HUES6 (cell line): ENCODE measurements around the gene HTT.
"Not testable (repeated sequence)": the region's sequence is repeated elsewhere in the genome, so short reads cannot be mapped to it uniquely, and the experiment has no call there.

Experiments
- H3K27ac ChIP-seq: 2 replicates; pipeline ENCODE4 v1.7.0; 2013; ENCODE audit warnings: low read depth, mild to moderate bottlenecking, low read length, inconsistent platforms
- H3K27me3 ChIP-seq: 2 replicates; pipeline ENCODE4 v1.6.1; 2013; ENCODE audit warnings: low read length; ENCODE audit not compliant: control insufficient read depth, insufficient read depth
- H3K36me3 ChIP-seq: 2 replicates; pipeline ENCODE4 v1.6.1; 2013; ENCODE audit warnings: low read length; ENCODE audit not compliant: control insufficient read depth, insufficient read depth
- H3K4me1 ChIP-seq: 2 replicates; pipeline ENCODE4 v1.6.1; 2013; ENCODE audit warnings: low read length; ENCODE audit not compliant: control insufficient read depth, insufficient read depth
- H3K4me3 ChIP-seq: 2 replicates; pipeline ENCODE4 v1.5.1; 2013; ENCODE audit warnings: low read depth, low read length
- H3K9ac ChIP-seq: one replicate; pipeline ENCODE4 v1.6.1; 2013; ENCODE audit warnings: mild to moderate bottlenecking, low read length
- H3K9me3 ChIP-seq: 2 replicates; pipeline ENCODE4 v1.6.1; 2013; ENCODE audit warnings: low read depth, low read length; ENCODE audit not compliant: control insufficient read depth, insufficient read depth

Gene HTT

GRCh38 chr4:3047464-3048286 is 26.8 kb upstream of the HTT start:
- Histone ChIP-seq H3K27me3 (peaks cover 4% of the 10 kb centered on the region; the same call in 1 of the 2 replicates), H3K36me3 (no peaks in the 10 kb centered on the region), H3K4me1 (peaks cover 5% of the 10 kb centered on the region; the same call in 1 of the 2 replicates), H3K27ac (no peak overlapping the region), H3K9me3 (peaks cover 4% of the 10 kb centered on the region; the same call in 1 of the 2 replicates), H3K9ac (no peak overlapping the region), H3K4me3 (no peak overlapping the region)

- H3K36me3 ChIP-seq, H3K27me3 ChIP-seq, H3K4me3 ChIP-seq, H3K4me1 ChIP-seq, H3K27ac ChIP-seq, H3K9ac ChIP-seq: not testable (repeated sequence)
- H3K9me3 ChIP-seq: peaks cover 38% of the 10 kb centered on the region
Measured at GRCh38 chr4:3051141-3051897, 23.2 kb upstream of the HTT start.

- no peaks in the 10 kb centered on the region for H3K27me3 ChIP-seq
- H3K9me3 ChIP-seq: peaks cover 39% of the 10 kb centered on the region
- no peaks in the 10 kb centered on the region for H3K36me3 ChIP-seq
- no peak overlapping the region for H3K27ac ChIP-seq
- no peak overlapping the region for H3K9ac ChIP-seq
- H3K4me3 ChIP-seq: no peak overlapping the region
- H3K4me1 ChIP-seq: 0 out of 2 replicates have a peak, but pooled peaks cover 4% of the 10 kb centered on the region
Measured at GRCh38 chr4:3054169-3054759, 20.2 kb upstream of the HTT start.

- Histone ChIP-seq H3K9me3 (peaks cover 18% of the 10 kb centered on the region), H3K4me3 (no peak overlapping the region), H3K9ac (no peak overlapping the region), H3K27ac (no peak overlapping the region), H3K36me3 (no peaks in the 10 kb centered on the region), H3K4me1 (no peaks in the 10 kb centered on the region), H3K27me3 (no peaks in the 10 kb centered on the region)
Measured at GRCh38 chr4:3059943-3060342, 14.5 kb upstream of the HTT start.

- H3K27me3 ChIP-seq: no peaks in the 10 kb centered on the region
- H3K36me3 ChIP-seq: no peaks in the 10 kb centered on the region
- H3K9me3 ChIP-seq: peaks cover 8% of the 10 kb centered on the region
- H3K4me3 ChIP-seq: no peak overlapping the region
- H3K9ac ChIP-seq: no peak overlapping the region
- H3K4me1 ChIP-seq: no peaks in the 10 kb centered on the region
- no peak overlapping the region for H3K27ac ChIP-seq
Measured at GRCh38 chr4:3060946-3061345, 13.5 kb upstream of the HTT start.

- H3K27ac ChIP-seq: no peak overlapping the region
- no peaks in the 10 kb centered on the region for H3K27me3 ChIP-seq
- H3K36me3 ChIP-seq: no peaks in the 10 kb centered on the region
- no peak overlapping the region for H3K9ac ChIP-seq
- H3K4me1 ChIP-seq: no peaks in the 10 kb centered on the region
- H3K4me3 ChIP-seq: no peak overlapping the region
- H3K9me3 ChIP-seq: 0 out of 2 replicates have a peak, but pooled peaks cover 3% of the 10 kb centered on the region
Measured at GRCh38 chr4:3062471-3062870, 12.0 kb upstream of the HTT start.

- H3K4me3 ChIP-seq: no peak overlapping the region
- H3K27me3 ChIP-seq: no peaks in the 10 kb centered on the region
- H3K4me1 ChIP-seq: no peaks in the 10 kb centered on the region
- 0 out of 2 replicates have a peak, but pooled peaks cover 3% of the 10 kb centered on the region for H3K9me3 ChIP-seq
- no peak overlapping the region for H3K27ac ChIP-seq
- no peak overlapping the region for H3K9ac ChIP-seq
- H3K36me3 ChIP-seq: no peaks in the 10 kb centered on the region
Measured at GRCh38 chr4:3065551-3065950, 8.9 kb upstream of the HTT start.

- Histone ChIP-seq H3K9me3 (no peaks in the 10 kb centered on the region), H3K36me3 (no peaks in the 10 kb centered on the region), H3K9ac (no peak overlapping the region), H3K4me1 (no peaks in the 10 kb centered on the region), H3K27ac (no peak overlapping the region), H3K4me3 (no peak overlapping the region), H3K27me3 (no peaks in the 10 kb centered on the region)
Measured at GRCh38 chr4:3066836-3067400, 7.6 kb upstream of the HTT start.

- H3K27me3 ChIP-seq: no peaks in the 10 kb centered on the region
- H3K36me3 ChIP-seq: no peaks in the 10 kb centered on the region
- H3K9ac ChIP-seq: no peak overlapping the region
Measured at GRCh38 chr4:3067473-3068001, 6.9 kb upstream of the HTT start.

GRCh38 chr4:3069661-3070199 is 4.8 kb upstream of the HTT start:
- Histone ChIP-seq H3K9ac (no peak overlapping the region), H3K4me3 (no peak overlapping the region), H3K4me1 (peaks cover 4% of the 10 kb centered on the region; the same call in 1 of the 2 replicates), H3K9me3 (no peaks in the 10 kb centered on the region), H3K27ac (no peak overlapping the region), H3K36me3 (no peaks in the 10 kb centered on the region), H3K27me3 (peaks cover 4% of the 10 kb centered on the region; the same call in 1 of the 2 replicates)

More at GRCh38 chr4:3067473-3068001, 6.9 kb upstream of the HTT start:
- H3K27ac ChIP-seq: no peak overlapping the region
- H3K4me1 ChIP-seq: no peaks in the 10 kb centered on the region
- no peaks in the 10 kb centered on the region for H3K9me3 ChIP-seq
- H3K4me3 ChIP-seq: no peak overlapping the region
